Muscle of arm (tissue), 12 donors: ENCODE measurements around the gene FAM229A. TPM values are rescaled to one million over a fixed set of nuclear protein-coding genes. Genes with fewer than 3 reads are reported as not detected.

Source experiments
- DNase-seq: peaks from one replicate; pipeline ENCODE4 v3.0.0-alpha.2; 2013
- polyA plus RNA-seq, 12 donors: library from polyadenylated mRNA; unstranded; fragments of 120-200 nt; gene quantifications; one replicate each; pipeline ENCODE4 v1.2.1, GENCODE V29; 2013; ENCODE audit not compliant: insufficient read length in 12 of 12

The FAM229A gene
- polyA plus RNA-seq, 12 donors = 3.2 to 11.1 (median 4.3) TPM; not detected in 2

DNA sequence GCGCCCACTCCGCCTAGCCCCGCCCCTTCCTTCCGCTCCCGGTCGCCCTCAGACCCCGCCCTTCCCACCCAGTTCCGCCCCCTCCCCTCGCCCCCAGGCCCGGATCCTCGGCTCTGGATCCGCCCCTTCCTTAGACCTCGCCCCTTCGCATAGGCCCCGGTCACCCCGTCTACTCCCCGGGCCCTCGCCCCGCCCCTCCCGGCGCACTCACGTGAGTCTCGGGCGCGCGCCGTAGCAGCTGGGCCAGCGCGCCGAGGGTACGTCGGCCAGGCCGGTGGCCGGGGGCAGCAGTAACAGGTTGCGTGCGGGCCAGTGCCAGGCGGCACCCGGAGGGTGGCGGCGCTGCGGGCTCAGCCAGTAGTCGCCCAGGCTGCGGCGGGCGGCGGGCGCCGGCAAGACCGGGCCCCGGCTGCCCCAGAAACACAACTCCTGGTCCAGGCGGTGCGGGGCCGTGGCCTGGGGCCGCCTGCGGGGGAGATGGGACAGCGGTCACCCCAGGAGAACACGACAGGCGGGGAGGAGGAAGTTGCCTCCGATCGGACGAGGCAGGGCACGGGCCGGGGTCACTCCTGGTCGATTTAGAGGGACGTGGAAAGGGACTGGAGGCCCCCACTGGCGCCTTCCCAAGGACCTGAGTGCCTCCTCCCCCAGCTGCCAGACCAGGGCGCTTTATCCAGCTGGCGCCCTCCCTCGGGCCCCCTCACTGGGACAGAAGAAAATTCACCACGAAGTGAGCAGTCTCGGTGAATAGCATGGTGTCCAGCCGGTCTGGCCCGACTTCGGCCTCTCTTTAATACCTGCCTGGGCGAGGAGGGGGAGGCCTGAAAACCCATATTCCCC is 10.7 kb downstream of the FAM229A start:
- DNase-seq = peak; percentile 96

DNA sequence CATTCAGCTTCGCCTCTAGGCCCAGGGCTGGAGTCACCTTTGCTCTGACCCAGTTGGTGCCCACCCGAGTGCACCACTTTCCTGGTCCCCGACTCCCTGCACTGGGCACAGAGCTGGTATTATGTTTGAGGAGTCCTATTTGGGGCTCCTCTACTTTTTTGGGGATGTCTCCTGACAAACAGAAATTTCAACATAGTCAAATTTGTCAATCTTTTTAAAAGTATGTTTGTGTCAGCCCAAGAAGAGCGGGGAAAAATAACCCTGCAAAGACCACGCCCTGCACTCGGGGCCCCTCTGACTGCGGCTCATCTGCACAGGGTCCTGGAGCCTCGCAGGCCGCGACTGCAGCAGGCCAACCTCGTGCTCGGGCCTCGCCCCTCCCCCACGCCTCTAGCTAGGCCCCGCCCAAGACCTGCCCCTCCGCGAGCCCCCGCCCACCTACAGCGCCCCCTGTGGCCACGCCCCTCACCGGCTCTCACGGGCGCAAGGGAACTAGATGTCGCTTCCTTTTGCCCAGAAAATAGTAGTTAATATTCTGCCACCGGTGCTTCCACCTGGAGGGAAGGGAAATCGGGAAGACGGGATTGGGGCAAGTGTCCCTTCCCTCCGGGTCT is 11.4 kb downstream of the FAM229A start:
- no peak for DNase-seq

DNA sequence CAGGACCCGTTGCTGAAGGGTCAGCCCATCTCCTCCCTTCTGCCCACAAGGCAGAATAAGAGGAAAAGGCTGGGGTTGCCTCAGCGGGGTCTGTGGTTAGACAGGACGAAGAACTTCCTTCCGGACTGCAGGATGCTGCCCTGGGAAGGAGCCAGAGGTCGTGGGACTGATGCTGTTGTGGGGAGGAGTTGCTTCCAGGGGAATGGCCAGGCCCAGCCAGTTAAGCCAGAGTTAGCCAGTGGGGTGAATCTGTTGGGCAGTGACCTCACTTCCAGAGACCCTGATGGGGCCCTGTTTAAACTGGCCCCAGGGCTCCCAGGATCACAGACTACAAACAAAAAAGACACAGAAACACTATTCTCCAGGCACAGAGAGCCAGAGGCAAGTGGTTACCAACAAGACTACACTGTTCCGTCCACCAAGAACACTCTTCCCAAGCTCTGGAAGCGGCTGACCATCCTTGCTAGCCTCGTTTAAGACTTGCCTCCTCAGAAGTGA is 13.0 kb downstream of the FAM229A start:
- no peak for DNase-seq

DNA sequence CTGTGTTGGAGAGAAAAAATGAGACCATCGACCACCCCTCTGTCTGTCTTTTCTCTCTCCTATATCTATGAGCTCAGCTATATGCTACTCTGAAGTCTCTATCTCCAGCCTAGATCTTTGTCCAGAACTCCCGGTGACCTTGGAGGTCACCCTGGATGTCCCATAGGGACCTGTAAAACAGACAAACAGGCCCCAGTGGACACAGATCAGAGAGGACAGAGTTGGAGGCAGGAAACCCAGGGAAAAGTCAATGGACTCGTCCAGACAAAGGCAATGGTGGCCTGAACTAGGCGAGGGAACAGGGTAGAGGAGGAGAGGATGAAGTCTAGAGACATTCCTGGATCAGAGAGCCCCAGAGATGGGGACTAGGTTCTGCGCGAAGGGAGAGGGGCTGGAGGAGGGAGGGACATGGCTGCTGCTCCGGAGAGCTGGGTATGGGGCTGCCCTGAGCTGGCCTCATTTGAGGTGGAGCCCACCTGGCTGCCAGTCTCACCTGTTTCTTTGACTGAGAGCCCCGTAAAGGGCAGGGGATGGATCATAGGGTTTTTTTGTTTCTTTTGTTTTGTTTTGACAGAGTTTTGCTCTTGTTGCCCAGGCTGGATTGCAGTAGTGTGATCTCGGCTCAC is 15.6 kb downstream of the FAM229A start:
- no peak for DNase-seq

DNA sequence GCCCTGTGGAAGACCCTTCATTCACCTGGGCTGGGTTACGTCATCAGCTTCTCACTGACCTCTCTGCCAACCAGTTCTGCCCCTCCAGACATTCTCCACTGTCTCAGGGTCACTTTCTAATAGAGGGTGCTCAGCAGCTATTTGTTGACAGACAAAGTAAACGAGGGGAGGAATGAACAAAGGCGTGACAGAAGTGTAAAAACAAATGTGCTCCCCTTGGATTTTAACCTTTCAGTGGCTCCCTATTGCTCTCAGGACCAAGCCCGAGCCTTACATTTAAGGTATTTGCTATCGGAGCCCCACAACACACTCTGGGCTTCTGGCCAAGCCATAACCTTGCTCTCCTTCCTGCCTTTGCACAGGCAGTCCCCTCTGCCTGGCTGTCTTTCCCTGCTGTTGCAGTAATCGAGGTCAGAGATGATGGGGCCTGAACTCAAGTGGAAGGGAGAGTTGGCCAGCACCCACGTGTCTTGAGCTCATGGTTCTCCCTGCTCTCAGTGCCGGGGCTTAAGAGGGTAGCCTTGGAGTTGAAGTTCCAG is 16.9 kb downstream of the FAM229A start:
- no peak for DNase-seq

DNA sequence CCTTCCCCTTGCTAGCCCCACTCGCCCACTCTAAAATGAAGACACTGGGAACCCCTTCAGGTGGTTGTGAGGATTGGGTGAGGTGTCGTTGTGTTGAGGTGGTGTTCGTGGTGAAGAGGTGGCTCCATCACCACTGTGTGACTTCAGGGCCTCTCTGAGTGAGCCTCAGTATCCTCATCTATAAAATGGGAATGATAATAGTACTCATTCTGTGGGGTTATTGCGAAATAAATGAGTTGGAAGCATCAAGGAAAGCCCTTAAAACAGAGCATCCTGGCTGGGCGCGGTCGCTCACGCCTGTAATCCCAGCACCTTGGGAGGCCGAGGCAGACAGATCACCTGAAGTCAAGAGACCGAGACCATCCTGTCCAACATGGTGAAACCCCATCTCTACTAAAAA is 19.6 kb downstream of the FAM229A start:
- no peak for DNase-seq

DNA sequence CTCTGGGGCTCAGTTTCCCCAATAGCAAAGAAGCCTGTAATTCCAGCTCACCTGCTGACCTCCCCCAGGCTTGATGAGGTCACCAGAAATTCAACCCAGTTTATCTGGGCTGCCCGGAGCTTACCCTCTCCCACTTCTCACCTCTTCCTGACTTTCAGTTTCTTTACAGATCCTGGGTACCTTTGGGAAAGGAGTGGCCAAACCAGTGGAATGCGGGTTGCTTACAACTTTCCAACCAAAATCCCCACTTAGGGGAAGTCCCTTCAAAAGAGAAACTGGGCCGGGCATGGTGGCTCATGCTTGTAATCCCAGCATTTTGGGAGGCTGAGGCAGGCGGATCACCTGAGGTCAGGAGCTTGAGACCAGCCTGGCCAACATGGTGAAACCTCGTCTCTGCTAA is 20.3 kb downstream of the FAM229A start:
- DNase-seq = no peak

DNA sequence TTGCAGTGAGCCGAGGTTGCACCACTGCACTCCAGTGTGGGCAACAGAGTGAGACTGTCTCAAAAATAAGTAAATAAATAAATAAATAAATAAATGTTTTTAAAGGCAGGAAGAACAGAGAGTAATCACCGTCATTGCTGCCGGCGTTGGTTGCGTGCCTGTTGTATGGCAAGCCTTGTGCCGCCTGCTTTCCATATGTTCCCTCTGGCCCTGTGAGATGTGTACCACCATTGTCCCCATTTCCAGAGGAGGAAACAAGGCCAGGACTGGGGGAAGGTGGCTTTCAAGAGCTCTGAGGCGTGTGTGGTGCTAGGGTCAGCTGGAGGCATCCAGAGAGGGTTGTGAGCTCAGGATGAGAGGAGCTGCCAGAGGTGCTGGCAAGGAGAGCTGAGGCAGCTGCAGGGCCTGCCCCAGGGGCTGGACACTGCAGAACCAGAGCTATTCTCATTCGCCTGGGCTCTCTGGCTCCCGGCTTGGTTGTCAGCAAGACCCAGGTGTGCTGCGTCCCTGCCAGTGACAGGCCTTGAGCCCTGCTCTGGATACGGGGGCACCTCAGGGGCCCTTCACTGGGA is 21.0 kb downstream of the FAM229A start:
- DNase-seq = no peak

DNA sequence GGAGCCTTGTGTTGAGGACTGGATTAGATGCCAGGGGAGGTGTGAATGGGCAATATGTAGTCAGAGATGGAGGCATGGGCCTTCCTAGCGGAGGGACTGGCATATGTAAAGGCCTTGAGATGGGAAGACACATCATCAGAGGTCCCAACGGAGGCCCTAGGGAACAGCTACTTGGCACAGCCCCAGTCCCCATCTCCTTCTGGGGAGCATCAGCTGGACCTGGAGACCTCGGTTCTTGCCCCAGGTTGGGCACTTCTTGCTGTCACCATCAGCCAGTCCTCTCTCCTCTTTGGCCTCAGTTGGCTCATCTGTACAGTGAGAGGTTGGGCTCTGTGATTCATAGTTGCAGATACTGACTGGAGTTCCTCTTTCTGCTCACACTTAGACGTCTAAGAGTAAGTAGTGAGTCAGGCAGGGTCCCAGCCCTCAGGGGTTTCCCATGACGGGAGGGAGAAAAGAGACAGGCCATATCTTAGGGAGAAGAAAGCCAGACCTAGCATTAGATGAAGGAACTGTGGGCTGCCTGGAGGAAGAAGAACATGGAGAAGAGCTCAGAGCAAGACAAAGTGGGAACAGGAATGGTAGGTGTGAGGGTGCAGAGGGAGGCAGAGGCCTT is 22.8 kb downstream of the FAM229A start:
- DNase-seq = no peak

DNA sequence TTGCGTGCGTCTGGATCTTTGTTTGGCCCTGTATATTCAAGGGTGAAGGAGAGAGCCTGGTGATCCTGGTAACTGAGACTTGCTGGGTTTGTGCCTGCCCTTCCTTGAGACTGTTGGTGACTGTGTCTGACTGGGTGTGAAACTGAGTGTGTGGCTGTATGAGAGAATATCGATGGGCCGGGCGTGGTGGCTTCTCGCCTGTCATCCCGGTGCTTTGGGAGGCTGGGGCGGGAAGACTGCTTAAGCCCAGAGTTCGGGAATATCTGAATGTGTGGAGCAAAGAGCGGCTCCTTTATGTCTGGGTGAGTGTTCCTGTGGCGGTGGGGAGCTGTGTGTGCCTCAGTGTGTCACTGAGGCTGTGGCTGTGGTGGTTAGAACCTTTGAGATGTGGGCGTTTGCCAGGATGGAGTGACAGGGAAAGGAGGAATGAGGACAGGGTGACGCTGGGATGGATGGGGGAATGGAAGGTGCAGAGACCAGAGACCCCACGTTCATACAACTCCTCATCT is 23.6 kb downstream of the FAM229A start:
- no peak for DNase-seq

DNA sequence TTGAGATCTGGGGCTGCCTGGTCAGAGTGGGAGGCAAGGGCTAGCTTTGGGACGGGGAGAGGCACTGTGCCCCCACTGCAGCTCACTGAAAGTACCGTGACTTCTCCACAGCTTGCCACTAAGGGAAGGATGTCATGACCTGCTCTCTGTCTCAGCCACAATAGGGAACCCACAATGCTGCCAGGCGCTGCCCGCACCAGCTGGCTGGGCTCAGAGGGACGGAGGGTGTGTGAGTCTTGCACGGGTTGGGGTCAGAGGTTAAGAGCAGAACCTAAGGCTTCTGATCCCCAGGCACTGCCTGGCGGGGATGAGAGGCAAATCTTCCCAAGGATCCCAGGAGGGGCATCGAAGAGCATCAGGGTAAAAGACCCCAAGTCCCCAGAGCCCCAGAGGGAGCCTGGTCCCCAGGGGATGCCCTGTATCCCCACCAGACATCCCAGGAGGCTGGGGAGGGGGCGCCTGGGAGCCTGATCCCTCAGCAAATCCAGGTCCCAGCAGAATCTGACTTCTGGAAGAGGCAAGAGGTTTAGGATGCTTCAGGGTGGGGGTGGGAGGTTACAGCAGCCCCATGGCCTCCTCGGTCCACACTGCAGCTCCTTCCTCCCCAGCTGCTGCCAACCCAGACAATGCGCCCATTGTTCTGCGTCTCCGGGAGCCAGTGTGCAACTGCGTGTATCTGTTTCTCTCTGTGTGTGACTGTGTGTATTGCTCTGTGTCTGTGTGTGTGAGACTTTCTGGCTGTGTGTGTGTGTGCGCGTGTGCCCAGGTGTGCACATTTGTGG is 24.2 kb downstream of the FAM229A start:
- DNase-seq = no peak

DNA sequence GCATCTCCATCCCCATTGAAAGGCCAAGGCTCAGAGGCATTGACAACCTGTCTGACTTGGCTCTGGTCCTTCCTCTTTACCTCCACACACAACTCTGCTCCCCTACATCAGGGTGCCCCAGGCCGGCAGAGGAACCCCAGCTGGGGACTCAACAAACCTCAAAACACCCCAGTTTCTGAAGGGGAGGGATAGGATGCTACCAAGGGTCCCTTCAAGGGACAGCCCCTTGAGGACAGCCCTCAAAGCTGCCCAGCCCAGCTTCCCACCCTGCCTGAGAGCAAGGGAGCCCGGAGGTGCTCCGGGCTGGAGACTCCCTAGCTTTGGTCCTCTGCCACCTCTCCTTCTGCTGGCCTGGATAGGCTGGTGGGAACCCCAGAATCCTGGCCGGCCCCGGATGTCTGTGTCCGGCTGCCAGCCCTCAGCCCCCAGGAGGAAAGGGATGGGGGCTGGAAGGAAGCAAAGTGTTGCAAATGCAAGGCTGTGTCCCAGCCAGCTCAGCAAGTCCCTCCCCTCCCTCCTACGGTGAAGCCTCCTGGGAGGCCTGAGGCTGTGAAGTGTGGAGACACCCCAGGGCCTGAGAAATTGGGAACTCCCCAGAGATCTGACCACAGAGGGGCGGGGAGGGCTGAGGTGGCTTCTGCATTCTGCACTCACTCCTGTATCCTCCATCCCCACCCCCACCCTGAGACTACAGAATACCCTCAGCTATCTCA is 25.2 kb downstream of the FAM229A start:
- DNase-seq = no peak

DNA sequence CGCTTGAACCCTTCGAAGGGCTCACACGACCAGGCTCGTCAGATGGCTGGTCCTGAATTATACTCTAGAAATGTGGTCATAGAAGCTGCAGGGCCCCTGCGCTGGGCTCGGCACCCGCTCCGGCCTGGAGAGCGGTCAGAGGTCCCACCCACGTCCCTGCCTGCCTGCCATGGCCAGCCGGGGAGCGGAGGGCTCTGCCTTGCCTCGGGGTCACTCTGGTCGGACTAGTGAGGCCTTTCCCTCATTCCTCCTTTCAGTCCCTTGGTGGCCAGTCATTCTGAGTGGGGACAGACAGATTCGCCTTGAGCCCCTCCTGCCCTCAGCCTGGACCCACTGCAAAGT is 25.7 kb downstream of the FAM229A start:
- no peak for DNase-seq

DNA sequence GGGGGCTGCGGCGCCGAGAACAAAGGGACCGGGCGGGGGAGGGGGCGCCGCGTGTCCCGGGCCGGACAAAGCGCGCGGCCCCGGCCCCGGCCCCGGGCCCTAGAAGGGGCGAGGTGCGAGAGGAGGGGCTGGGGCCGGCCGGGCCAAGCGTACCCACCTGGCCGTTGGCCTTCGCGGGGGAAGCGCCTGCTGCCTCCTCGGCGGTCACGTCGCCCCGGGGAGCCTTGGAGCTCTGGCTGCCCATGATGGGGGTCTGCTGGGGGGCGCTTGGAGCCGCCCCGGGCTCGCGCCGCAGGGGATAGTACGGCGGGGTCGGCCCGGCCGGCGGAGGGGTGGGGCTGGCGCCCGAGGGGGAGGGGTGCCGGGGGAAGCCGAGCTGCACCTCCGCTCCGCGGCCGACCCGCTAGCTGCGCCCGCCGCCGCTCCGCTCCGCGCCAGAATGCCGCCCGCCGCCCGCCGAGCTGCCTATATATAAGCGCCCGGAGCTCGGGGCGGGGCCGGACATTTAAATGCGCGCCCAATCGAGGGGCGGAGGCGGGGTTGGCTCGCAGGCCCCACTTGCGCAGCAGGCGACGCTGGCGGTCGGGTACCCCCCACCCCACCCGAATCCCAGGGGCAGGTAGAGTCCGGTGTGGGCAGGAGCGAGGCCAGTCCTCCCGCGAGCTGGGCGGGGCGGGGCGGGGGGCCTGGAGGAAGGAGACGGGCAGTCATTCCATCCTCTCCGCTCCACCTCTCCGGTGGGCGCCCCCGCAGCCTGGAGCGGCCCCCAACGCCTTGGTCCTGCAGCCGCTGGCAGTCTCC is 26.3 kb downstream of the FAM229A start, which contains the start of gene MARCKSL1:
Gene MARCKSL1, minus strand, starts transcription at position 444 of the 801 bp plus-strand sequence. Its CDS starts 200 bp downstream, at position 244.
- peak; percentile 73 for DNase-seq

DNA sequence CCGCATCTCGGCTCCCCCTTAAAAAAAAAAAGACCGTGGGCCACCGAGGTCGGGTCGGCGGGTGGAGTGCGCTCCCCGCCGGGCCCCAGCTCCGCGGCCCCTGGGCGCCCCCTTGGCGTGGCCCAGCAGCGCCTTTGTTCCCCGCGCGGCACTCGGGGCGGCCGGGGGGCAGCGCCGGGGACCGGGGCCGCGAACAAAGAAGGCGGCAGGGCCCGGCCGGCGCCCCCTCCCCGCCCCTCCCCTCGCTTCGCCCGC is 26.8 kb downstream of the FAM229A start:
- no peak for DNase-seq

DNA sequence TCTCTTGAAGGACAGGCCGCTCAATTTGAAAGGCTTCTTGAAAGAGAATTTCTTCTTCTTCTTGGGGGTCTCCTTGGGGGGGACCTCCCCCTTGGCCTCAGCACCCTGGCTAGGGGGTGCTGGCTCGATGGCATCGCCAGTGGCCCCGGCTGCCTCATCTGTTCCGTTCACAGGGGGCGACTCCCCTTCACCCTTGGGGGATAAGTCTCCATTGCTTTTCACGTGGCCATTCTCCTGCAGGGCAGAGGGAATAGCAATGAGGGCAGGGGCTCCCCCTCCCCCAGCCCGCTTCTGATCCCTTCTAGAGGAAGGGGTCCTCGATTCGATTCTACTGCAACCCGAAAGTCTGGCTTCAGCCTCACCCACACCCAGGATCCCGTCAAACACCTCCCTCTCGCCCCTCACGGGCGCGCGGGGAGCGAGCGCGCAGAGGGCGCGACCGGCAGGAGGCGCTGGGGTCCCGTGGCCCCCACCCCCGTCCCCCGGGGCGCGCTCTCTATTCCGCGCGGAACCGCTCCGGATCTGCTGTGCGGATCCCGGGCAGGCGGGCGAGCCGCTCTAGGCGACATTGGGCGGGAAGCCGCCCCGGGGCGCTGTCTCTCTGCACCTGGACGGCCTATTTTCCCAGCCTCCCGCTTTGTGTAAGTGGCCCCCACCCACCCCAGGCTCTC is 27.3 kb downstream of the FAM229A start:
- DNase-seq = no peak

DNA sequence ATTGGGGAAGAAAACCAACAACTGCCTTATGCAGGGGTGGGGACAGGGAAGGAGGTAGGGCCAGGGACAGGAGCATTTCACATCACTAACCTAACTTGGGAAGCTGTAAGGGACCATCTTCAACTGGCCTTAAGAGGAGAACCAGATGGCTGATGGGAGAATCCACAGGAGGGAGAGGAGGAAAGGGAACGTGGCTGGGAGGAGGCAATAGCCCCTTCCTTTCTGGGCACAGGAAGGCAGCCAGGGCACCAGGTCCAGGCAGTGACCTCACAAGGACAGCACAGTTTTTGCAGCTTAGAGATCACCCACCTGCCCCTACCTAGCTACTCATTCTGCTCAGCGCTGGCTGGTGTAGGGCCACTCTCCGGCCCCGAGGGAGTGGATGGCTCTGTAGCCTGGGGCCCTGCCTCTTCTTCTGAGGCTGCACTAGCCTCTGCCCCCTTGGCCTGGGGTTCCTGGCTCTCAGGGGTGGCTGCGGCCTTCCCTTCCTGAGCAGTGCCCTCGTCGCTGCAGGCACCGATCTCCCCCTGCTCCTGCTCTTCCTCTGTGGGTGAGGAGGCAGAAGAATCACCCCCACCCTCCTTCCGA is 27.9 kb downstream of the FAM229A start:
- no peak for DNase-seq

DNA sequence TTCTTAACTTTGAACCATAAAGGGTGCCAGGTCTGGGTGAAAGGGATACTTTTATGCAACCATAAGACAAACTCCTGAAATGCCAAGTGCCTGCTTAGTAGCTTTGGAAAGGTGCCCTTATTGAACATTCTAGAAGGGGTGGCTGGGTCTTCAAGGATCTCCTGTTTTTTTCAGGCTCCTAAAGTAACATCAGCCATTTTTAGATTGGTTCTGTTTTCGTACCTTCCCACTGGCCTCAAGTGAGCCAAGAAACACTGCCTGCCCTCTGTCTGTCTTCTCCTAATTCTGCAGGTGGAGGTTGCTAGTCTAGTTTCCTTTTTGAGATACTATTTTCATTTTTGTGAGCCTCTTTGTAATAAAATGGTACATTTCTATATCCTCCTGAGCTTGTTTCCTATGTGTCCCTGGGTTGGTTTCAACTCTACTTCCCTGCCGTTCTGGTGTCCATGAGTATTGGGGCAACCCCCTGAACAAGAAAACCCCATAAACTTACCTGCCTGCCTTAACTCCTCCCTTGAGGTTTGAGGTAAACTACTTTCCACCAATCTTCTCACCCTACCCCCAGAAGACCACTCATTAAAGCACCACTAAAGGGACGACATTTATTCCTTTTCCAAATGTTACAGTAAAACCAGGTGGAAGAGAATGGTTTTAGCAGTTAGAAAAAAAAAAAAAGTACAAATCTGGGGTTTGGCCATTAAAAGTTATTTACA is 28.9 kb downstream of the FAM229A start:
- DNase-seq = no peak
